Thyroid gland (tissue), 4 donors: ENCODE results near the gene MATN4. TPM values are rescaled to one million over a fixed set of nuclear protein-coding genes. Genes with fewer than 3 reads are reported as not detected.

Experiments
- DNase-seq, 2 donors: peaks; one replicate each; pipeline ENCODE4 v3.0.0-alpha.2; 2019
- H3K27ac ChIP-seq, 3 donors: fragments of 200-600 bp; sonication (generic); 1 replicate in 2 of 3; 2 replicates in 1 of 3; pipeline ENCODE4 v1.5.1; 2016 to 2019; ENCODE audit warnings: mild to moderate bottlenecking in 1 of 3, moderate library complexity in 1 of 3
- H3K27me3 ChIP-seq: fragments of 200-600 bp; sonication (generic); one replicate; pipeline ENCODE4 v1.5.1; 2019
- H3K36me3 ChIP-seq, 2 donors: fragments of 200-600 bp; sonication (generic); one replicate each; pipeline ENCODE4 v1.5.1; 2016 to 2019
- H3K4me1 ChIP-seq, 2 donors: fragments of 200-600 bp; sonication (generic); one replicate each; pipeline ENCODE4 v1.5.1; 2017 to 2019
- H3K4me3 ChIP-seq, 3 donors: fragments of 200-600 bp; sonication (generic); replicated peaks in 1 of 3; 1 replicate in 2 of 3; 2 replicates in 1 of 3; pipeline ENCODE4 v1.5.1; 2016; ENCODE audit warnings: mild to moderate bottlenecking in 1 of 3
- H3K9me3 ChIP-seq: fragments of 200-600 bp; sonication (generic); one replicate; pipeline ENCODE4 v1.5.1; 2017
- CTCF ChIP-seq, 6 experiments: fragments of 200-600 bp in 3 of 6; fragments of 450-650 bp in 3 of 6; sonication (generic) in 3 of 6; IDR thresholded peaks; one replicate each; pipeline ENCODE4 v1.5.1; 2016 to 2019; ENCODE audit warnings: antibody characterized with exemption in 6 of 6, mild to moderate bottlenecking in 2 of 6, inconsistent platforms in 1 of 6, moderate library complexity in 1 of 6
- POLR2A ChIP-seq, 2 donors: fragments of 450-650 bp; IDR thresholded peaks; one replicate each; pipeline ENCODE4 v1.6.1; 2017; ENCODE audit warnings: antibody characterized with exemption in 2 of 2, mild to moderate bottlenecking in 2 of 2, moderate library complexity in 1 of 2
- WGBS, 2 donors: methylation state at CpG; one replicate each; pipeline ENCODE4 v1.1.5; 2017; 5-methylcytosine and 5-hydroxymethylcytosine counted together
- intact Hi-C: fragments of 100-400 bp; cut with DNase I; formaldehyde crosslinking; loops from one replicate; pipeline ENCODE4 v1.15.1; 2023
- total RNA-seq, 4 donors: library from RNA; depleted of rRNA; stranded (reverse); fragments of >200 nt; gene quantifications; one replicate each; pipeline ENCODE4 v1.2.3, GENCODE V29; 2016

The MATN4 gene
- total RNA-seq, 4 donors from 2014 or later, result 1.2 TPM; not detected in 3

- peaks cover 0 to 8% of the 10 kb centered on the region in 2 donors for H3K36me3 ChIP-seq
- no peaks in the 10 kb centered on the region for H3K9me3 ChIP-seq
- intact Hi-C loops, result no loop called here
- TF ChIP-seq CTCF (IDR thresholded peaks at IDR 0.05), result no peak
- no peak for TF ChIP-seq POLR2A (IDR thresholded peaks at IDR 0.05)
- H3K4me1 ChIP-seq, result no peaks in the 10 kb centered on the region
- H3K27me3 ChIP-seq, result no peaks in the 10 kb centered on the region
- no peak overlapping the region for H3K27ac ChIP-seq
- no peak overlapping the region for H3K4me3 ChIP-seq
- 84 to 92% methylated on average over 5 of the region's 5 CpGs for WGBS, 2 donors
- DNase-seq, result no peak
These were observed 13.0 kb upstream of the MATN4 start for GRCh38 chr20:45320948-45321595.

- no peaks in the 10 kb centered on the region for H3K36me3 ChIP-seq
- H3K27me3 ChIP-seq, result no peaks in the 10 kb centered on the region
These were observed 10.8 kb upstream of the MATN4 start for GRCh38 chr20:45318948-45319347.

GRCh38 chr20:45318386-45318939, 10.4 kb upstream of the MATN4 start:
- no peaks in the 10 kb centered on the region for H3K27me3 ChIP-seq
- H3K9me3 ChIP-seq, result no peaks in the 10 kb centered on the region
- no peak for DNase-seq
- no peaks in the 10 kb centered on the region for H3K36me3 ChIP-seq
- H3K27ac ChIP-seq, result no peak overlapping the region
- TF ChIP-seq POLR2A (IDR thresholded peaks at IDR 0.05), result no peak
- no peak for TF ChIP-seq CTCF (IDR thresholded peaks at IDR 0.05)
- WGBS, 2 donors, result 68 to 74% methylated on average over 6 to 7 of the region's 7 CpGs
- H3K4me1 ChIP-seq, result no peaks in the 10 kb centered on the region
- intact Hi-C loops, result loop anchor here (5.0 to 10.0 kb wide), 3 partner anchors 54 to 456 kb away; no protein-coding TSS in a partner anchor
- H3K4me3 ChIP-seq, result no peak overlapping the region

More at GRCh38 chr20:45318948-45319347, 10.8 kb upstream of the MATN4 start:
- no peak for DNase-seq
- no peak overlapping the region for H3K4me3 ChIP-seq
- no peaks in the 10 kb centered on the region for H3K9me3 ChIP-seq
- no peaks in the 10 kb centered on the region for H3K4me1 ChIP-seq
- intact Hi-C loops, result loop anchor here (5.0 to 10.0 kb wide), 3 partner anchors 53 to 456 kb away; no protein-coding TSS in a partner anchor
- TF ChIP-seq POLR2A (IDR thresholded peaks at IDR 0.05), result no peak
- TF ChIP-seq CTCF (IDR thresholded peaks at IDR 0.05), result no peak
- 83 to 84% methylated on average over 2 of the region's 2 CpGs for WGBS, 2 donors
- no peak overlapping the region for H3K27ac ChIP-seq

GRCh38 chr20:45317826-45318225, 9.7 kb upstream of the MATN4 start:
- TF ChIP-seq CTCF (IDR thresholded peaks at IDR 0.05) (no peak), POLR2A (IDR thresholded peaks at IDR 0.05) (no peak)
- 73 to 75% methylated on average over 3 of the region's 3 CpGs for WGBS, 2 donors
- no peaks in the 10 kb centered on the region for H3K4me1 ChIP-seq

More at GRCh38 chr20:45317826-45318225, 9.7 kb upstream of the MATN4 start:
- no peaks in the 10 kb centered on the region for H3K36me3 ChIP-seq
- intact Hi-C loops, result loop anchor here (5.0 to 10.0 kb wide), 3 partner anchors 54 to 457 kb away; no protein-coding TSS in a partner anchor
- H3K4me3 ChIP-seq, result no peak overlapping the region
- H3K27ac ChIP-seq, result no peak overlapping the region
- H3K27me3 ChIP-seq, result no peaks in the 10 kb centered on the region
- H3K9me3 ChIP-seq, result no peaks in the 10 kb centered on the region
- DNase-seq, result no peak
